GM13977 (cell line): ENCODE measurements around the gene CASP9.

Experiments used
- DNase-seq: peaks from one replicate; pipeline ENCODE4 v3.0.0; 2012; ENCODE audit warnings: low spot score
- CTCF ChIP-seq: IDR thresholded peaks from 2 replicates; pipeline ENCODE4 v1.5.1; 2012; ENCODE audit warnings: mild to moderate bottlenecking, control low read depth; ENCODE audit not compliant: insufficient read depth; ENCODE audit errors: extremely low read depth, missing control alignments
- in situ Hi-C: fragments of 300-500 bp; cut with MboI; formaldehyde crosslinking; loops from one replicate; pipeline ENCODE4 v1.12.0; 2022; ENCODE audit warnings: low sequenced_read_pairs, low pct_unique_long_range_greater_than_20kb, mixed read lengths, inconsistent platforms; ENCODE audit not compliant: unreplicated experiment

The CASP9 gene

GRCh38 chr1:15558516-15558915 is 34.5 kb upstream of the CASP9 start:
- in situ Hi-C loops: no loop called here
- DNase-seq: no peak
- TF ChIP-seq CTCF: no peak

GRCh38 chr1:15557594-15557993 is 33.6 kb upstream of the CASP9 start:
- DNase-seq: no peak
- no peak for TF ChIP-seq CTCF
- in situ Hi-C loops: no loop called here

GRCh38 chr1:15557008-15557407 is 33.0 kb upstream of the CASP9 start:
- in situ Hi-C loops: no loop called here

GRCh38 chr1:15550573-15550972 is 26.6 kb upstream of the CASP9 start:
- no peak for DNase-seq
- in situ Hi-C loops: no loop called here
- no peak for TF ChIP-seq CTCF

More at GRCh38 chr1:15557008-15557407, 33.0 kb upstream of the CASP9 start:
- no peak for DNase-seq
- TF ChIP-seq CTCF: no peak

- in situ Hi-C loops: no loop called here
- no peak for TF ChIP-seq CTCF
- DNase-seq: no peak
Measured at GRCh38 chr1:15546641-15547040, 22.6 kb upstream of the CASP9 start.

- DNase-seq: no peak
- in situ Hi-C loops: no loop called here
- TF ChIP-seq CTCF: no peak
Measured at GRCh38 chr1:15543589-15544568, 19.9 kb upstream of the CASP9 start.
